ENCODE measurements around the gene TRIO.
A peak's percentile ranks its signal among the peaks of the same experiment; 100 is the strongest.

The TRIO gene

GRCh38 chr5:14447958-14448911, 305.1 kb downstream of the TRIO start:
- no peak for DNase-seq (ENCODE audit: extremely low read depth, low read depth)
- TF ChIP-seq, protein P1, sequence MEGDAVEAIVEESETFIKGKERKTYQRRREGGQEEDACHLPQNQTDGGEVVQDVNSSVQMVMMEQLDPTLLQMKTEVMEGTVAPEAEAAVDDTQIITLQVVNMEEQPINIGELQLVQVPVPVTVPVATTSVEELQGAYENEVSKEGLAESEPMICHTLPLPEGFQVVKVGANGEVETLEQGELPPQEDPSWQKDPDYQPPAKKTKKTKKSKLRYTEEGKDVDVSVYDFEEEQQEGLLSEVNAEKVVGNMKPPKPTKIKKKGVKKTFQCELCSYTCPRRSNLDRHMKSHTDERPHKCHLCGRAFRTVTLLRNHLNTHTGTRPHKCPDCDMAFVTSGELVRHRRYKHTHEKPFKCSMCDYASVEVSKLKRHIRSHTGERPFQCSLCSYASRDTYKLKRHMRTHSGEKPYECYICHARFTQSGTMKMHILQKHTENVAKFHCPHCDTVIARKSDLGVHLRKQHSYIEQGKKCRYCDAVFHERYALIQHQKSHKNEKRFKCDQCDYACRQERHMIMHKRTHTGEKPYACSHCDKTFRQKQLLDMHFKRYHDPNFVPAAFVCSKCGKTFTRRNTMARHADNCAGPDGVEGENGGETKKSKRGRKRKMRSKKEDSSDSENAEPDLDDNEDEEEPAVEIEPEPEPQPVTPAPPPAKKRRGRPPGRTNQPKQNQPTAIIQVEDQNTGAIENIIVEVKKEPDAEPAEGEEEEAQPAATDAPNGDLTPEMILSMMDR (IDR thresholded peaks at IDR 0.05; ENCODE audit: low read depth, low read length) = no peak

DNA sequence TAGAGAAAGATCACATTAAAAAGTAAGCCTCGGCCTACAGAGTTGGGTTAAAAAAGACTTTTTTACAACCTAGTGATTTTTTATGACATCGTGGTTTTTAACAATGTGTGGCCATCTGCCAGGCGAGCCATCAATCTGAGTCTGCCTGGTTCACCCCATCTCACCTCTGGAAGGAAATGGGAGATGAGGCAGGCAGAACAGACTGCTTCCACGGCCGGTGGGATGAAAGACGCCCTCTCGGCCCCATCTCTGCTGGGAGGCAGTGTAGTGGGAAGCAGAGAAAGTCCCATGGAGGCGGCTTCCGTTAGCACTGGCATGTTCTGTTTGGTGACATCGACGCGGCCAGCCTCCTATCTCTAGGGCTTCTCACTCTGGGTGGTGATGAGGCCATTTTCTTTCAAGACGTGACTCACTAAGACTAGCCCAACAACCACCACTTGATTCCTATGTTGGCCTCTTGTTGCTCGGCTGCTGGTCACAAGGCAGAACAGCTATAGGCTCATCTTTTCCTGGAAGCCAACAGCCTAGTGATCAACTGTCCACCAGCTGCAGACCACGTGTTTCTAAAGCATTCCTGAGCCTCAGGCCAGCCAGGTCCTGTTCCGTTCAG, 306.0 kb downstream of the TRIO start:
- peak; percentile 80 for DNase-seq (ENCODE audit: extremely low read depth, low read depth)
- TF ChIP-seq, protein P1 (IDR thresholded peaks at IDR 0.05; ENCODE audit: low read depth, low read length) = no peak

GRCh38 chr5:14450018-14450524, 306.9 kb downstream of the TRIO start:
- peak; percentile 73 for DNase-seq (ENCODE audit: extremely low read depth, low read depth)
- TF ChIP-seq, protein P1 (IDR thresholded peaks at IDR 0.05; ENCODE audit: low read depth, low read length) = no peak

DNA sequence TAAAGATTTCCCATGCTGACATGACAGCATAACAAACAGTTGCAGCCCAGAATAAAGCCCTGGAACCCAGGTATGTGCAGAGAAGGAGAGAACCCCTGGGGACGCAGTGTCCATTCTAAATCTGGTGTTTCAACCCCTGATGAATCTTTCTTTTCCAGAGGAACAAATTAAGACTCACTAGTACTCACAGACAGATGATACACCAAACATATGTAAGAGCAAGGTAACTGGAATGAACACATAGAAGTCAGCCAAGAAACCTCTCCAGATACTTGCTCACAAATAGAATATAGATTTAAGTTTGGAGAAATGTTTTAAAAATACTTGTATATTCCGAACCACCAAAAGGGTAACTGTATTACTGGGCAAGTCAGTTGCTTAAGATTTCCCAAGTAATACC, 307.6 kb downstream of the TRIO start:
- TF ChIP-seq, protein P1 (IDR thresholded peaks at IDR 0.05; ENCODE audit: low read depth, low read length) = no peak
- no peak for DNase-seq (ENCODE audit: extremely low read depth, low read depth)

DNA sequence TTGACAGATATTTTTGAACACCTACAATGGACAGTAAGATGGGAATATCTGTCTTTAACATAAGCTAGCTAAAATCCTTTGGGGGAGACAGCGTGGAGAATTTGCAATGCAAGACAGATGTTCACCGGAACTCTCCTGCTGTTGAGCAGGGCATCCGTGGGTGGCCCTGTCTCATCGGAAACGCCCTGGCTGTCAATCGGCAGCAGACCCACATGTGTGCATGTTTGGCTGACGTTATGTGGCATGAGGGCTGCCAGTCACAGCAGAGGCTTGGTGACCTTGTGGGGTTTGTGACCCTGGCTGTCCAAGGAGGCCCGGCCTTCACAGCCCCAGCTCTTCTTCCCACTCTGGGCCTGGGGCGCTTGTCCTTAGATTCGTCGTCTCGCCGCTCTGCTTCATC, 308.7 kb downstream of the TRIO start:
- DNase-seq (ENCODE audit: extremely low read depth, low read depth) = no peak
- TF ChIP-seq, protein P1 (IDR thresholded peaks at IDR 0.05; ENCODE audit: low read depth, low read length) = no peak

DNA sequence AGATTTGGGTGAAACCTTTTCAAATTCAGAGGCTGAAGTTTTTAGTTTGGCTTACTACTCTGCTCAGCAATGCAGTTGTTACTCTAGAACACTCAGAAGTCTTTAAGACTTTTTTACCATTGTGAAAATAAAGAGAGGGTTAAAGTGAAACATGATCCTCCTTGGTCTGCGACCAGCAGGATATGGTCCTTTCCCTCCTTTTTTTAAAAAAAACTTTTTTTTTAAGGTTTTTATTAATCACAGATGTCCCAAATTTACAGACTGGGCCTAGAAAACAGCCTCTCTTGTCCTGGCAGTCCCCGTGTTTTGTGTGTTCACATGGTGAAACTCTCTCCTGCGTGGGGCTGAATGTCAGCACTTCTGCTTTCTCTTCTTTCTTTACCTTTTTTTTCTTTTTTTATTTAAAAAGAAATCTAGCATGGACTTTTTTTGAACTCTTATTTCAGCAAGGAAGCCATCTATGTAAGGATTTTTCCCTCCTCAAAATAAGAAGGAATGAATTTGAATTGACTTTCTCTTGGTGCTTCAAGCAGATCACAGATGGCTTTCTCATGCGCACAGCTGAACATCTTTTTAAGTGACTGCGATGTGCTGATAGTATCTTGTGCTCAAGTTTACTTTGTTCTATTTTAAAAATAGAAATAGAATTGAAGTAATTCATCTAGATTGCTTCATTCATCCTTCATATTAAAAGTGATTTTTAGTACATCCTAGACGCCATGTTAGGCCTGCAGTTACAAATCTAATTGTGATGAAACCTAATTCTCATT, 309.7 kb downstream of the TRIO start:
- TF ChIP-seq, protein P1 (IDR thresholded peaks at IDR 0.05; ENCODE audit: low read depth, low read length) = no peak
- no peak for DNase-seq (ENCODE audit: extremely low read depth, low read depth)

Data from AG09319 (cell line).